Trophoblast cell (in vitro differentiated cells and primary cell): ENCODE results near the gene DOK4.

Experiments
- DNase-seq, 2 donors: peaks; one replicate each; pipeline ENCODE4 v3.0.0-alpha.2; 2016
- H2AFZ ChIP-seq: 2 replicates; pipeline ENCODE4 v1.6.1; 2013; ENCODE audit warnings: low read length, moderate library complexity, mild to moderate bottlenecking; ENCODE audit not compliant: insufficient read depth, poor library complexity
- H2AK5ac ChIP-seq: 2 replicates; pipeline ENCODE4 v1.6.1; 2013; ENCODE audit warnings: mild to moderate bottlenecking, low read length
- H2BK120ac ChIP-seq: 2 replicates; pipeline ENCODE4 v1.6.1; 2013; ENCODE audit warnings: low read length, mild to moderate bottlenecking, moderate library complexity; ENCODE audit not compliant: insufficient read depth, poor library complexity
- H2BK12ac ChIP-seq: 2 replicates; pipeline ENCODE4 v1.6.1; 2013; ENCODE audit warnings: mild to moderate bottlenecking, low read length, moderate library complexity
- H2BK5ac ChIP-seq: 2 replicates; pipeline ENCODE4 v1.6.1; 2013; ENCODE audit warnings: low read length, low read depth, moderate library complexity, mild to moderate bottlenecking; ENCODE audit not compliant: poor library complexity
- H3K14ac ChIP-seq: 2 replicates; pipeline ENCODE4 v1.6.1; 2013; ENCODE audit warnings: mild to moderate bottlenecking, low read length
- H3K18ac ChIP-seq: 2 replicates; pipeline ENCODE4 v1.6.1; 2013; ENCODE audit warnings: mild to moderate bottlenecking, low read length
- H3K23ac ChIP-seq: 2 replicates; pipeline ENCODE4 v1.6.1; 2013; ENCODE audit warnings: low read length
- H3K27ac ChIP-seq: 2 replicates; pipeline ENCODE4 v1.5.1; 2013; ENCODE audit warnings: low read depth, mild to moderate bottlenecking, inconsistent platforms, low read length, moderate library complexity
- H3K27me3 ChIP-seq: 2 replicates; pipeline ENCODE4 v1.6.1; 2013; ENCODE audit warnings: inconsistent platforms, mild to moderate bottlenecking, low read length, moderate library complexity; ENCODE audit not compliant: insufficient read depth
- H3K36me3 ChIP-seq, 2 experiments: 1 replicate in 1 of 2; 2 replicates in 1 of 2; pipeline ENCODE4 v1.6.1; 2013; ENCODE audit warnings: low read length in 2 of 2, mild to moderate bottlenecking in 2 of 2, moderate library complexity in 1 of 2; ENCODE audit not compliant: insufficient read depth in 2 of 2, control insufficient read depth in 1 of 2
- H3K4ac ChIP-seq: 2 replicates; pipeline ENCODE4 v1.6.1; 2013; ENCODE audit warnings: low read depth, mild to moderate bottlenecking, low read length, moderate library complexity
- H3K4me1 ChIP-seq, 2 experiments: 1 replicate in 1 of 2; 2 replicates in 1 of 2; pipeline ENCODE4 v1.6.1; 2013; ENCODE audit warnings: low read length in 2 of 2, mild to moderate bottlenecking in 2 of 2, moderate library complexity in 1 of 2; ENCODE audit not compliant: insufficient read depth in 2 of 2, control insufficient read depth in 1 of 2
- H3K4me2 ChIP-seq: 2 replicates; pipeline ENCODE4 v1.6.1; 2013; ENCODE audit warnings: inconsistent platforms, mild to moderate bottlenecking, low read length, moderate library complexity
- H3K4me3 ChIP-seq: 2 replicates; pipeline ENCODE4 v1.5.1; 2013; ENCODE audit warnings: mild to moderate bottlenecking, low read depth, low read length, inconsistent platforms
- H3K79me1 ChIP-seq: one replicate; pipeline ENCODE4 v1.6.1; 2013; ENCODE audit warnings: low read length
- H3K79me2 ChIP-seq: 2 replicates; pipeline ENCODE4 v1.6.1; 2013; ENCODE audit warnings: low read length, mild to moderate bottlenecking; ENCODE audit not compliant: control insufficient read depth, insufficient read depth, poor library complexity
- H3K9ac ChIP-seq: 2 replicates; pipeline ENCODE4 v1.6.1; 2013; ENCODE audit warnings: mild to moderate bottlenecking, low read length
- H3K9me3 ChIP-seq: 2 replicates; pipeline ENCODE4 v1.6.1; 2013; ENCODE audit warnings: low read depth, mild to moderate bottlenecking, control low read depth, inconsistent platforms, low read length; ENCODE audit not compliant: insufficient read depth
- H4K12ac ChIP-seq: 2 replicates; pipeline ENCODE4 v1.6.1; 2013; ENCODE audit warnings: low read depth, mild to moderate bottlenecking, low read length, moderate library complexity
- H4K8ac ChIP-seq: 2 replicates; pipeline ENCODE4 v1.6.1; 2013; ENCODE audit warnings: low read depth, mild to moderate bottlenecking, low read length, moderate library complexity
- H4K91ac ChIP-seq: one replicate; pipeline ENCODE4 v1.6.1; 2013; ENCODE audit warnings: low read depth, mild to moderate bottlenecking, low read length, moderate library complexity
- WGBS: extraction: QIAGEN DNeasy Blood & Tissue Kit; methylation state at CpG from one replicate; pipeline ENCODE4 v1.1.7; 2013; ENCODE audit warnings: missing lambda C conversion rate; ENCODE audit not compliant: insufficient read length, insufficient coverage; ENCODE audit errors: extremely low coverage; 5-methylcytosine and 5-hydroxymethylcytosine counted together

The DOK4 gene

GRCh38 chr16:57424583-57424982 is 61.7 kb downstream of the DOK4 start:
- Histone ChIP-seq H3K4me1 (no peaks in the 10 kb centered on the region), H3K14ac (no peak overlapping the region), H2BK120ac (no peak overlapping the region), H3K4me2 (no peak overlapping the region), H4K12ac (no peak overlapping the region), H4K8ac (no peak overlapping the region), H3K9ac (no peak overlapping the region), H3K18ac (no peak overlapping the region), H3K79me2 (no peaks in the 10 kb centered on the region), H3K23ac (no peak overlapping the region), H3K36me3 (peaks cover 17 to 22% of the 10 kb centered on the region in 2 experiments), H3K4ac (no peak overlapping the region), H3K27me3 (no peaks in the 10 kb centered on the region), H2BK5ac (no peak overlapping the region), H2BK12ac (no peak overlapping the region), H3K79me1 (peaks cover 2% of the 10 kb centered on the region), H2AK5ac (no peak overlapping the region), H2AFZ (no peak overlapping the region), H3K9me3 (no peaks in the 10 kb centered on the region), H4K91ac (no peak overlapping the region), H3K4me3 (no peak overlapping the region), H3K27ac (no peak overlapping the region)
- no CpG with 5 or more reads among the region's 3 CpGs for WGBS
- no peak for DNase-seq

- no peak overlapping the region for H2BK120ac ChIP-seq
- H3K23ac ChIP-seq = no peak overlapping the region
- no peak overlapping the region for H3K4me3 ChIP-seq
- no peaks in the 10 kb centered on the region for H3K79me2 ChIP-seq
- WGBS = no CpG with 5 or more reads among the region's 2 CpGs
- no peak overlapping the region for H3K27ac ChIP-seq
- no peak overlapping the region for H2BK5ac ChIP-seq
- no peak overlapping the region for H2BK12ac ChIP-seq
- H3K18ac ChIP-seq = no peak overlapping the region
- H2AK5ac ChIP-seq = no peak overlapping the region
- H3K27me3 ChIP-seq = no peaks in the 10 kb centered on the region
- H3K79me1 ChIP-seq = peaks cover 6% of the 10 kb centered on the region
- H3K36me3 ChIP-seq = peaks cover 9 to 11% of the 10 kb centered on the region in 2 experiments
- H3K4me2 ChIP-seq = no peak overlapping the region
- H4K12ac ChIP-seq = no peak overlapping the region
- H3K4me1 ChIP-seq = peaks cover 0 to 5% of the 10 kb centered on the region in 2 experiments
- no peak overlapping the region for H2AFZ ChIP-seq
- no peak overlapping the region for H3K9ac ChIP-seq
- H4K8ac ChIP-seq = no peak overlapping the region
- DNase-seq = no peak
- H3K4ac ChIP-seq = no peak overlapping the region
- no peaks in the 10 kb centered on the region for H3K9me3 ChIP-seq
- no peak overlapping the region for H3K14ac ChIP-seq
- H4K91ac ChIP-seq = no peak overlapping the region
Measured at GRCh38 chr16:57423152-57423551, 63.1 kb downstream of the DOK4 start.

- H3K4me3 ChIP-seq = no peak overlapping the region
- no CpG with 5 or more reads among the region's 10 CpGs for WGBS
- DNase-seq = peak; percentile 57 to 72
- no peaks in the 10 kb centered on the region for H3K27me3 ChIP-seq
- H2BK5ac ChIP-seq = no peak overlapping the region
- no peak overlapping the region for H4K91ac ChIP-seq
- H3K14ac ChIP-seq = no peak overlapping the region
- no peak overlapping the region for H4K8ac ChIP-seq
- no peak overlapping the region for H3K18ac ChIP-seq
- H3K4me1 ChIP-seq = peaks cover 4 to 8% of the 10 kb centered on the region in 2 experiments
- H3K36me3 ChIP-seq = peaks cover 6 to 7% of the 10 kb centered on the region in 2 experiments
- H3K9ac ChIP-seq = no peak overlapping the region
- no peaks in the 10 kb centered on the region for H3K9me3 ChIP-seq
- no peaks in the 10 kb centered on the region for H3K79me2 ChIP-seq
- H3K4me2 ChIP-seq = no peak overlapping the region
- H3K27ac ChIP-seq = no peak overlapping the region
- H2AK5ac ChIP-seq = no peak overlapping the region
- no peak overlapping the region for H3K4ac ChIP-seq
- peak overlapping the region; percentile 34 for H2BK12ac ChIP-seq
- H4K12ac ChIP-seq = no peak overlapping the region
- no peak overlapping the region for H2BK120ac ChIP-seq
- no peak overlapping the region for H3K23ac ChIP-seq
- H2AFZ ChIP-seq = no peak overlapping the region
- H3K79me1 ChIP-seq = peaks cover 10% of the 10 kb centered on the region
Measured at GRCh38 chr16:57422026-57422944, 64.0 kb downstream of the DOK4 start.
